ENCODE measurements around the gene PARG.
"Not testable (repeated sequence)": the region's sequence is repeated elsewhere in the genome, so short reads cannot be mapped to it uniquely, and the experiment has no call there.

PARG gene

DNA sequence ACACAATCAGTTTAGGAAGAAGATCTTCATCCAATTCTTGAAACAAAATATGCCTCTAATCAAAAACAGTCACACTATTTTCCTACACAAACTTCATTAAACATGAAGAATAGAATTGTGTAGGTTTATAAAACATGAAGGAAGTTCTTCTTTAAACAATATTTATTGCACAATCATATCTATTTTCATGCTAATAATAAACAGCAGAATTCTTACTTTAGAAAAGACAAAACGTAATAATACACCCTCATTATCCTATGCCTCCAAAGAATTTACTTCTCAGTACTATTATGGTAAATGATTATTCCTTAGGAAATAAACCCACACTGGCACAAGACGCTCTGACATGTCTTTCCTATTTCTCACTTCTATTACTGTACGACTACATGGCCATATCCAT is 41.4 kb downstream of the PARG start:
- DNase-seq (ENCODE audit: low spot score), result not testable (repeated sequence)

DNA sequence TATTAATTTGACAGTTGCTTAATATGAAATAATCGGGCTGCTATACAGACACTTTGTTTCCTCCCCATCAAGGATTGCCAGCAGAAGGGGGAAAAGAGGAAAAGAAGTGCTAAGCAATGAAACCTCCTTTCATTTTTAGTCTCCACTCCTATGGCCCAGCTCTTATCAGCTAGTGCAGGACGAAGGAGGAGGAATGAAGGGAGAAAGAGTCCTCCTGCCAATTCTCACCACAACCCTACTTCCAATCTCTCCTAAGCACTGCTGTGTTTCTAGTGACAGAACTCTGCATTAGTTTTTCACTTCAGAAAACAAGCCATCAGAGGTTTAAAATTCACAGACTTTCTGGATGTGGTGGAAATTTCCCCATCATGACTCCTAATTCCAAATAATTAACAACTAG is 41.8 kb downstream of the PARG start:
- not testable (repeated sequence) for DNase-seq (ENCODE audit: low spot score)

DNA sequence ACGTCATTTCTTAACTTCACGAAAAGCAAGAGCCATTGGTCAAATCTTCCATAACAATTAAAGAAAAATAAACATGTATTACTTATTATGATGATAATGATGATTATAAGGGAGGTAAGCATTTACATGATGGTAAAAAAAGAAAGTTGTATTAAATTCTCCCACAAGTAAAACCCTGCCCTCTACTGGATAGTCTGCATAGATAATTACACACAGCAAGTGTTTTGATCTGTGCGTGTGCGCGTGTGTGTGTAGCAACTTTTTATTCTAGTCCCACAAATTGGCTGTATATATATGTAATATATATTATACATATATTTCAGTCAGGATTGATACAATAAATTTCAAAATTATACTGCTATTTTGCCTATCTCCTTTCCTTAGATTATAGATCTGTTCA is 51.8 kb downstream of the PARG start:
- not testable (repeated sequence) for DNase-seq (ENCODE audit: low spot score)

DNA sequence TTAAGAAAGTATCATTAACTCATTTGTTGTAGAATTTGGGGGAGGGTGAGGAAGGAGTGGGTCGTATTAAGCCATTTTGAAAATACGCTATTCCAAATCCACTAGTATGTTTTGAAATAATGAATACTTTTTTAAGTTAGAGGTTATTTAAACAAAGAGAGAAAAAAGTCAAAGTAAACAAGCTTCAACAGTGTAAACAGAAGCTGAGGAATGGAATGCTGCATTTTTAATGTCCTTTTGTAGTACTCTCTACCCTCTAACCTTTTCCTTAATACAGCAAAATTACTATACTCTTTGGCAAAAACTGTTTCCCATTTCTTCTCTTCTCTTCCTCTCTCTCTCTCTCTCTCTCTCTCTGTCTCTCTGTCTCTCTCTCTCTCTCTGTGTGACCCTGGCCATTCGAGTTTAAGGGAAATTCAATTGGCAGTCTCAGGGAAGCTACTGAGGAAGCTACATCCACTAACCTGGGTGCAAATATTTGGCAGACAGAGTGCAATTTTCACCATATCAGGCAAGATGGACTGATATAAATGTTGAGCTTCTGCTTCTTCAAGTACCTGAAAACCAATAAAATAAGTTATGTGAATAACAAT is 57.0 kb downstream of the PARG start:
- DNase-seq (ENCODE audit: low spot score), result not testable (repeated sequence)

DNA sequence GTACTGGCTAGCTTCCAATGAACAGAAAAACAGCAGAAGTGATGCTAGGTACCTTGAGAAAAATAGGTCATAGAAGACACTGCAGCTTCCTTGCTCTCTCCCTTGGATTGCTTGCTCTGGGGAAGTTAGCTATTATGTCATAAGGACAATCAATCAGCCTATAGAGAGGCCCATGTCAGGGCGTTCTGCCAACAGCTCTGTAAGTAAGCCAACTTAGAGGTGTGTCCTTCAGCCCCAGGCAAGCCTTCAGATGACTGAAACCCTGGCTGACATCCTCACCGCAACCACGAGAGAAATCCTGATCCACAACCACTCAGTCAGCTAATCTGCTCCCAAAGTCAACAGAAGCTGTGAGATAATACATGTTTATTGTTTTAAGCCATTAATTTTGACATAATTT is 58.0 kb downstream of the PARG start:
- DNase-seq (ENCODE audit: low spot score), result not testable (repeated sequence)

DNA sequence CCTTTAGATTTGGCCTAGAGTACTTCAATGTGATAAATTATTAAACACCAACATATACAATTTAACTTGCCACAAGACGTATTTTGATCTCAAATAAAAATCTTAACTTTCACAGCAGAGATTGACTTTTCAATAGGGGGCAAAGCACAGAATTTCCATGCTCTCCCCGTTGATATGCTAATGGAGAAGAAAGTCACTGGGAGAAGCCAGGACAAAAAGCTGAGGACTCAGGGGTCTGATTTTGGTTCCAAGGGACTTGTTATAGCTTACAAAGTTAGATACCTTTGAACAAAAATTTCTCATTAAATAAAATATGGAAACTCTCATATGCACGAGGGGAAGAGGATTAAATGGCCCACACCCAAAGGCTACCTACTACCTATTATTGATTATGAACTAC is 59.5 kb downstream of the PARG start:
- DNase-seq (ENCODE audit: low spot score), result not testable (repeated sequence)

DNA sequence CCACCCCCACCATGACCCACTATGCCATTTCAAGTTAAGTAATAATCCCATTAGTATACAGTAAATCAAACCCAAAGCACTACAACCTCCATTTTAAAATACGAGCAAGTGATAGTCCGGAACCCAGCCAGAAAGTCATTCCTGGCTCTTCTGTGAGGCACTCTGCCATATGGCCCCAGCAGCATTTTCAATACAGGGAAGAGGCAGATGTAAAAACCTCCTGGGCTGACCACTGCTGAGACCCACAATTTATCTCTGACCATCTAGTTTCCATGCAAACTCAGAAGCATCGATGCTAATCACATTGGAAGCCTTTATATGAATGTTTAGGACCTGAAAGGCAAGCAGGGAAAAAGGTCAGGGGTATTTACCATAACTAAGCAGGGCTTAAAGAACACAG is 69.1 kb downstream of the PARG start:
- not testable (repeated sequence) for DNase-seq (ENCODE audit: low spot score)

DNA sequence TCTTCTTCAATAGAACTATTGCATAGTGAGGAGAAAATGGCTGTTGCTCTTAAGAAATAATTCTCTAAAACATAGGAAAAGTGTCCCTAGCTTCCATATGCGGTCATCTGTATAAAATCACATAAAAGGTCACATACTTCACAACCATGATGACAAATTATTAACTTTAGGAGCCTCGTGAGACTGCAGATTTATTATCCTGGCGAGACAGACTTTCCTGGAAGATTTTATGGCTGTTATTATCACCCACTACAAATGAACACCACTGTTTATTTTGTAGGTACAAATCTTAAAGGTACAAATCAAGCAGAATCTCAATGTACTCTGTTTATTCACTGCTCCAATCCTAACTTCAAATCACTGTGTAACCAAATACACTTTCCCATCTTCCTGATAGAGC is 70.4 kb downstream of the PARG start:
- DNase-seq (ENCODE audit: low spot score), result not testable (repeated sequence)

DNA sequence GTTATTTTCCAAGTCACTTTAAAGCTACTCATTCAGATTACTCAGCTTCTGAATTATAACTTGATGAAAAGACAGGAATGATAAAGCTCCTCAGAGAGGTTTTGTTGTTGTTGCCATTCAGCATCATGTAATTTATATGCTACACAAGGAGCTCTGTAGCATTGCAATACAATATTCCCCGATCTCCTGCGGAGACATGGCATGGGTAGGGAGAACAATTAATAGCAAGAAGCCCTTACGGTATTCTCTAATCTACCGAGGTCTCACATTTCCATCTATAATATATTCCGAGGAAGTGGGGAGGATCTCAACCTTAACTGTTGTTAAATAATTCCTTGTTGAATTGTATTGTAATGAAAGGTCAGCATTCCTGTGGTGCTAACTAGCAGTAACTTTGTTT is 81.9 kb downstream of the PARG start:
- DNase-seq (ENCODE audit: low spot score), result not testable (repeated sequence)

DNA sequence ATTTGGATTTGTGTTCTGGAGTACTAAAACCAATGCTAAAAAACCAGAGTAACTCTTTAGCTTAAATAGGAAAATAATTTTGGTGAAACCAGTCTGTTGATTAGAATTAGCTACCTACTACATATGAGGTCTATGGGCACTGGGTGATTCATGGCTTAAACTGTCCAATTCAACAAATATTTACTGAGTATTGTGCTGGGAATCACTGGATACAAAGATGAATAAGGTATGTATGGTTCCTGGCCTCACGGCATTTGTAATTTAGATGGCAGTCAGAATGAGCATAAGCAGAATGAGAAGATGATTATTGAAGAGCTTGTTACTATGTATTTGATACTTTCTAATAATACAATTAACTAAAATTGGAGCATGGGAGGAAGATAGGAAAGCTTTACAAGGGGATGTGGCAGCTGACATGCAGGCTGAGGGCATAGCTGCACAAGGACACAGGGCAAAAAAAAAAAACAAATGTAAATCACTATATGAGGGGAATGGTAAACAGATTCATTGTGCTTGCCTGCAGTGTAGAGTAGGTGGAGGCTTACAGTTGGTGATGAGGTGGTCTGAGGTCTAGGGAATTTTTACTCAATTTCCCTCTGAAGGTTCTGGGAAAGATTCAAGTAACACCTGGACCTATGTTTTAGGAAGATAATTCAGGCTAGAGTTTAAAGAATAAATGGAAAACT is 83.0 kb downstream of the PARG start:
- DNase-seq (ENCODE audit: low spot score), result not testable (repeated sequence)

DNA sequence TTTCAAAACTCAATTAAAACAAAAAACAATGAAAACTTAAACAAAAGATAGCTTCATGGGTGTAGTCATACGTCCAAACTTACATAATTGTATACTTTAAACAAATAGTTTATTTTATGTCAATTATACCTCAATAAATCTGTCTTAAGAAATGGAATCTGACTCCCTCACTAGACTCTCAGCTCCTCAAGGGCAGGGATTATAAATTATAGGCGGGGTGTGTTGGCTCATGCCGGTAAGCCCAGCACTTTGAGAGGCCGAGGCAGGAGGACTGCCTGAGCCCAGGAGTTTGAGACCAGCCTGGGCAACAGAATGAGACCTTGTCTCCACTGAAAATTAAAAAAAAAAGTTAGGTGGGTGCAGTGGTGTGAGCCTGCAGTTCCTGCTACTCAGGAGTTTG is 92.3 kb downstream of the PARG start:
- not testable (repeated sequence) for DNase-seq (ENCODE audit: low spot score)

DNA sequence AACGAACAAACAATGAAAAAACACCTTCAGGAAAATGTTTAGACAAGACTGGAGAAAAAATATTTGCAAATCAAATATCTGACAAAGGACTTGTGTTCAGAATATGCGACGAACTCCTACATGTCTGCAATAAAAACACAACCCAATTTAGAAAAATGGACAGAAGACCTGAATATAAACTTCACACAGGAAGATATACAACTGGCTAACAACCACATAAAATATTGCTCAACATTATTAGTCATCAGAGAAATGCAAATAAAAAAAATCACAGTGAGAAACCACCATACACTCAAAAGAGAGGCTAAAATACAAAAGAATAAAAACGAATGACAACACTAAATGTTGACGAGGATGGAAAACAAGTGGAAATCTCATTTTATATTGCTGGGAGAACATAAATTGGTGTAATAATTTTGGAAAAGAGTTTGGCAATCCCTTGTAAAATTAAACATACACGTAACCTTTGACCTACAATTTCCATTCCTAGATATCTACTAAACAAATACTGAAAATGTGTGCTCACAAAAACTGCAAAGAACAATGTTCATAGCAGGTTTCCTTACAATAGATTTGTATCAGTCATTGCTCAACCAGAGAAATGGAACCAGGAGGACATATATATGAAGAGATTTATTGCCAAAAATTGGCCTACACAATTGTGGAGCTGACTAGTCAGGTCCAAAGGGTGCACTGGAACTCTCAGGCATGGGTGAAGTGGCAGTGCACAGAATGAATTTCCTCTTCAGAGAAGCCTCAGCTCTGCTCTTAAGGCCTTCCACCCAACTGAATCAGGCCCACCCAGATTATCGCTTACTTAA is 96.8 kb downstream of the PARG start:
- DNase-seq (ENCODE audit: low spot score), result no peak

DNA sequence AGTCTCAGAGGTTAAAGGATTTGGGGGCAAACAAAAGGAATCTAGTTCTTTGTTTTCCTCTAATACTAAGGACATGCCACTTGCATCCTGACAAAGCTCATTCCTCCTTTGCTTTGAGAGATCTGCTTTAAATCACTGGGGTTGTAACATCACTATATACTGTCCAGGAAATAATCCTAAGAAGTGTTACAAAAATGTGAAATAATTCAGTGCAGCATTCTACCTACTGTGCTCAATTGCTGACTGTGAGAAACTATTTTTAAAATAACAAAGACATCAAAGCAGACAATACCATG is 99.5 kb downstream of the PARG start:
- not testable (repeated sequence) for DNase-seq (ENCODE audit: low spot score)

DNA sequence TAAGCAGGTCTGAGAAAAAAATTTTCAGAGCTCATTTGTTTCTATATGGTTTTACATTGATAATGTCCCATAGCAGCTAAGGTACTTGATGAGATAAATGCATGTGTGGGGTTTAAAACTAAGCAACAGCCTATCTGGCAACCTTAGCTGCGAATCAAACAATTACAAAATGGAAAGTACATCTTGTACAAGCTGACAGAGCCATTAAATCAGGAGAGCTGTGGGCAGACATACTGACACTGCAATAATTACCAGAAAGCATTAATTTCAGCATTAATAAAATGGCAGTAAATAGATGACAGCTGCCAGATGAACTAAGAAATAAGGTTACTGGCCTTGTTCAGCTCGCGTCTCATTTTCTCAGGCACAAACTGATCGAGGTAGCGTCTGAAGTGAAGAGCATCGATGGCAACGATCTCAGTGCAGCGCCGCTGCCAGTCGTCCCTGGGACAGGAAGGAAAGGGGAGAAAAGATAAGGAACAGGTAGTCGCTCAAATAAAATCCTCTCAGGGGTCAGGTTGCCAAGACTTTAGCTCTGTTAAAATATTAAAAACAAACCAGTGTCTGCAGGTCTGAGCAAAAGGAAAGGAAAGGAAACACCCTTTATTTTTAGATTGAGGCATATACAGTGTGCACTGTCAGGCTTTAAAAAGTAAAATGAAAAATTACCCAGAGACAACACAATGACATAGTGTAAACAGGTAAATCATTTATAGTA is 100.1 kb downstream of the PARG start:
- no peak for DNase-seq (ENCODE audit: low spot score)

DNA sequence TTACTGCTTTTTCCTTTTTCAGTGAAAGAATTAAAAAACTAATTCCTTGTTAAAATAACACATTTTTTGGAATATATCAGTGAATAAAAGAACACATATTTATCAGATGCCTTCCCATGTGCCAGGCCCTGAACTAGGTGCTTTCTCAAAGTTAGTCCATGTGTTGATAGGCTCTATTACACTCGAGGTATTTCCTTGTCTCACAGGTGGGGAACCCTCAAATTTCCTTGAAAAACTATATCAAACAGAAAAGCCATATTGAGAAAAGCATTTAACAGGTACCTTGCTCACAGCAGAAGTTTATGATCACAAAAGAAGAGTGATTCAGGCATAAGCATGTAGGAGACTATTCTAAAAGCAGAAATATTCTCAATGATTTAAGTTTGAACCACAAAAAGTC is 104.1 kb downstream of the PARG start:
- DNase-seq (ENCODE audit: low spot score), result no peak

DNA sequence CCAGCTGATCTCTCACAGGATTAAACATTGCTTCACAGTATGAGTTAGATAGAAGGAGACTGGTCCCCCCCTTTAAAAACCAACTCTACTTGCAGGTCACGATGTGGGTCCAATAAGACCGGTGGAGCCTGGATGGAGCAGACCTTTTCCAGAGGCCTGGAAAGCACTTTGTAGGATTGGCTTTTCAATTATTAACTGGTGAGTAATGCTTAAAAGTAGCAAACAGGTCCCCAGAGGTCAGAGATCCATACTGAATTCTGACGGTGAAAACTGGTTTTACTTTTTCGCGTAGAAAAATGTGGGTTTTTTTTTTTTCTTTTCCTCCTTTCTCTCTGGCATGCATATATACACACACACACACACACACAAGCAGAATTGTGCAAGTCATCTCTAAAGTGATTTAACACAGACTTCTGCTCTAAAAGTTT is 104.8 kb downstream of the PARG start:
- no peak for DNase-seq (ENCODE audit: low spot score)

DNA sequence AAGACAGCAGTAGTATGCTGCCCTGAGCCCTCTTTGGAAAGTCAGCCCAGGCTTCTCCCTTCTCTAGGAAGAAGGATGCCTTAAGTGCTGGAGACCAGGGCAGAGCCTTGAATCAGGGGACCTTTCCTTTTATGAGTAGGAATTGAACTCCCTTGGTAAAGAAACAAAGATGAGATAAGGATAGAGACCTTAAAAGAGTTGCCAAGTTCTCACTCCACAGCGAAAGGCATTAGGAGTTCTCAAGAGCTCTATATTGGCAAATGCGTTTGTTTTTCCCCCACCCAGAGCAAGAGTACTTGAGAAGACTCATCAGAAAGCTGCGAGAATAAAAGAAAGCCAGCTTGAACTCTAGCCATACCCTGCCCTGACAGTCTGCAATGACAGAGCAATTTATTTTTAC is 106.9 kb downstream of the PARG start:
- no peak for DNase-seq (ENCODE audit: low spot score)

DNA sequence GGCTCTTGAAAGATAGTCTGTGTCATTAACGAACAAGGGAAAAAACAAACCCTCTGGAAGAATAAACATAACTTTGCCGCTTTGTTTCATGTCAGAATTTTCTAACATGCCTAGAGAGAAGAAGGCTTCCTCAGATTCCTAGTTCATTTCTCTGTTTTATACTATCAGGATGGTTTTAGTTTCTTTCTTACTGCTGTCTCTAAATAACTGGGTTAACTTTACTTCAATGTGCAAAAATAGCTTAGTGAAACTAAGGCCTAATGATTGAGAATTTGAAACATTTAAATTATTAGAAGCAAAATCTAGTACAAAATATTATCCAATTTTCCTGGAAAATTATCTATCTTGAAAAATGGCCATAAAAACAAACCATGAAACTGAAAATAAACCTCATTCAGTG is 107.6 kb downstream of the PARG start:
- DNase-seq (ENCODE audit: low spot score), result no peak

DNA sequence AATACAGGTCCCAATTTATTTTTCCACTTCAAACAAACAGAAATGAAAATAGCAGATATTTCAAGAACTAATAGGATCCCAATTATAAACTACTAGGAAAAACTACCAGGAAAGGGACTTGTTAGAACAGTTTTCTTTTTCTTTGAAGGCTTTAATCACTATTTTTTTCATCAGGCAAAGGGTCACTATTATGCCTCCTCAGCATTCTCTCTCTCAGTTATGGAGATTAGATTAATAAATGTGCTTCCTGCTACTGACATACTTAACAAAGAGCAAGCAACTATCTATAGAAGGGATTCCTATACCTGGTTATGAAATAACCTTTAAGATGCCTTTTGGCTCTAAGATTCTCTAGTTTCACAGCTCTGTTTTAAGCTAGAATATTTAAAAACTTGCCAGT is 108.7 kb downstream of the PARG start:
- no peak for DNase-seq (ENCODE audit: low spot score)

DNA sequence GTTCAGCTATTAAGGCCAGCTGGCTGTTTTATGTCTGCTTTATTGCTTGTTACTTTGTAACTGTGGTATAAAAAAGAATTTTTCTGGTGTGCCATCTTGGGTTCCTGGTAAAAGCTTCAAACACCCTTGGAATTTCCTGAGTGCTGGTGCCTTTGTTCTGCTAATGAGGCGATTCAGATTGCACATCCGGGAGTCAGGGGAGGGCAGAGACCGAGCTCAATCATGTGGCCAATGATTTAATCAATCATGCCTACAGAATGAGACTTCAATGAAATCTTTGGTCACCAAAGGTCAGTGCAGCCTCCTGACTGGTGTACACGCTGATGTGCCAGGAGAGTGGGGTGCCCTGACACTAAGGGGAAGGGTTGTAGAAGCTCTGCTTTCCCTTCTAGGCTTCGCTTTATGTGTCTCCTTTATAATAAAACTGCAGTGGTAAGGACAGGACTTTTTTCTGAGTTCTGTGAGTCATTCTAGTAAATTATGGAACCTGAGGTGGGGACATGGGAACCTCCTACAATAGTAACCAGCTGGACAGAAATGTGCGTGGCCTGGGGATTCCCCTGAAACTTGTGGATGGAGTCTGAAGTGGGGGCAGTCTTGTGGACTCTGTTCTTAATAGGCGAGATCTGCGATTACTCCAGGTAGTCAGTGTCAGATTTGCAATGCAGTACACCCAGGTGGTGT is 110.3 kb downstream of the PARG start:
- DNase-seq (ENCODE audit: low spot score), result no peak

DNA sequence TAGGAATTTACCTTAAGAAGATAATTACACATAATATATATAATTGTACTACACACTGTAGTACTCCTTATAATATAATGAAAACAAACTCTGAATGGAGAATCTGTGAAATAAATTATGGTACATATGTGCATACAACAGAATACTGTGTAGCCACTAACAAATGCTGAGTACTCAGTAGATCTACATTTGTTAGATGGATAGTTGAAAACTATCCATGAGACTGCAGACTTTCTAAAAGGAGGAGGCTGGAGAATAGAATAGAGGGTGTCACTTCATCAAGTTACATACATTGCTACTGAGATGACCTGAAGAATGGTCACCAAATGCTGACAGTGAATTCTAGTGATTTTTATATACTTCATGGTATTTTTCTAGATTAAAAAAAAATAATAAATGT is 111.0 kb downstream of the PARG start:
- DNase-seq (ENCODE audit: low spot score), result no peak

DNA sequence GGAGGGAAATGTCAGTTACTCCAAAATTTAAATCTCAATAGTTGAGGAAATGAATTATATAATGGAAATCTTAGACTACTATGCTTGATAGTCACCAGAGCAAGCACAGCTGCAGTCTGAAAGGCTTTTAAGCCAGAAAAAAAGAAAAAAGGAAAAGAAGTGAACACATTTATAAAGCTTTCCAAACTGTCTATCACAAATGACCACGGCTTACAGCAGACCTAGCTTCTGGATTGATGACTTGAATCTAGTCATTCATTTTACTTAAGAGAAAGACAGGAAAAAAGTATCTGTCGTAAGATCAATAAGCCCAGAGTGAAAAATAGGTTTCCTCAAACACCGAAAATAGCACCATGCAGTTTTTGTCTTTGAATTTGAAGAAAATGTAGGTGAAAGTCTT is 111.8 kb downstream of the PARG start:
- no peak for DNase-seq (ENCODE audit: low spot score)
